GM18517 (cell line): ENCODE measurements around the gene CARMIL1.

Experiments used
- ATAC-seq: cut with Tn5 transposase; IDR thresholded peaks from one replicate; pipeline ENCODE4 v1.9.1; 2021; ENCODE audit warnings: mild to moderate bottlenecking, moderate library complexity; ENCODE audit not compliant: unreplicated experiment

The CARMIL1 gene

DNA sequence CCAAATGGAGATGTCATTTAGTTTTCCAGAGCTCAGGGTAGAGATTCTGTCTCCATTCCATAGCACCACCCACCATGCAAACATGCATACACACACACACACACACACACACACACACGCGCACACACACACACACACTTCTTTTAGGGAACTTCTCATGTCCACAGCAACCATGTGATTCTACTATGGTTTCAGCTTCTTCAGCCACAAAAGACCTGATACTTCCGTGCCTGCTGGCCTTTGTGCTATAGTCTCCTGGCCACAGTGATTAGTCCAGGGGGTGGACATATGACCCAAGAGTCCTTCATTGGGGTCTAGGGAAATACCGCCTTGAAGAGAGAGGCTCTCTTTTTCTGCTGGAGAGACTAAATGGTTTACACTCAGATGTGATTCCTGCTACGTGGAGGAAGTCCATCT is 53.5 kb downstream of the CARMIL1 start:
- no peak for ATAC-seq

DNA sequence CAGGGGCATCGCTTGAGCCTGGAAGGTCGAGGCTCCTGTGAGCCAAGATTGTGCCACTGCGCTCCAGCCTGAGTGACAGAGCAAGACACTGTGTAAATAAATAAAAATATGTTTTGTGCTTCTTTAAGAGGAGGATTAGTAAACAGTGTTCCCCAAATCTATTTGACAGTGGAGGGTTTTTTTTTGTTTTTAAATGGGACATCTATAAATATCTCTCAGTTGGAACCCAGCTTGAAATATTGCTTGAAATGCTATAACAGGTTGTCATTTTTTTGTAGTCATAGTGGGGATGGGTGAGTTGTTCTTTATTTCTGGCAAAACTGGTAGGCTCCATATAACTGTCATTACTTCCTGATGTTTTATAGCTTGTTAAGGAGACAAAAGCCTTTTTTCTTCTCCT is 54.3 kb downstream of the CARMIL1 start:
- no peak for ATAC-seq

DNA sequence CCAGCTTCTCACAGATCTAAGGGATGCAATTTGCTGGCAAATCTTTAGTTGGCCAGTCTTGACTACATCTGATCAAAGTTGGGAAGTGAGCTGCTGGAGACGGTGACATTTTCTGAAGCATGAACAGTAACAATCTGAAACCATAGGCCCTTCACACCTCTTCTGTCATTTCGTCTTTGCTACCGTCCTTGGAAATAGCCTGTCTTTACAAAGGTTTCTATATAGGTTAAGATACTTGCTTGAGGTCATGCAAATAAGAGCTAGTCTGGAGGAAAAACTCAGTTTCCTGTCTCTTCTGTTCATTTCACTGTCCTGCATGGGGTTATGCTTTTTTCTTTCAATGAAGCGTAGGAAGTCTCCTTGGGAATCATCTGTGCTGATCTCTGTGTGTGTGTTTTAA is 55.6 kb downstream of the CARMIL1 start:
- ATAC-seq: peak; percentile 83

DNA sequence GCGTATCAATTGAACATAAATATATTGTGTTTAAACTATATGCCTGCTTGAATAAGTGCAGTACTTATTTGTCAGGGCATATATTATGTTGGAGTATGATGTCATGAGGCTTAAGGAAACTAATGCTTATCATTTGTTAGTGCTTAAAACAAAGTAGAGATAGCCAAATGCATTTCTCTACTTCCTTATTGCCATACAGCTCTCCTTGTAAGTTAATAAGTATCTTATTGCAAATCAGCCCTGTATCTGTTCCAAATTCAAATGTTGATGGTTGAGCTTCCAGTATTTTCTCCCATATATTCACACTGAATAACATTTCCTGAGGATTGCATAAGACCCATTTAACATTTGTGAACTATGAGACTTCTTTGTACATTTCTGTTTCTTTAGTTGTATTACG is 57.8 kb downstream of the CARMIL1 start:
- ATAC-seq: no peak

DNA sequence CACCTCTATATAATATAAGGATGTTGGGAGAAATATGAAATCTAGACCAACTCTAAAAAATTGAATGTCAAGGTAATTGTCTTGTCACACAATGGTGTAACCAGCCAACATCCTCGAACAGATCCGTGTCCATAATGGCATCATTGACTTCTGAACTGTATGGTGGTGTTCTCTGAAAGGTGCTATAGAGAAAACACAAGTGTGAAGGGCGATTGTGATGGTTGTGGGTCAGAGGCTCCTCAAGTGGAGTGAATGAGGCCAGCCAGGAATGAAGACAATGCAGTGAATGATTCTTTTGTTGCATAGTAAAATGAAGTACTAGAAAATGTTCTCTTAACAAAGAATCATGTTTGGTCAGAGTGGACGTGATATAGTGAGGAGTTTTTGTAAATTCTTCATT is 58.3 kb downstream of the CARMIL1 start:
- ATAC-seq: no peak

DNA sequence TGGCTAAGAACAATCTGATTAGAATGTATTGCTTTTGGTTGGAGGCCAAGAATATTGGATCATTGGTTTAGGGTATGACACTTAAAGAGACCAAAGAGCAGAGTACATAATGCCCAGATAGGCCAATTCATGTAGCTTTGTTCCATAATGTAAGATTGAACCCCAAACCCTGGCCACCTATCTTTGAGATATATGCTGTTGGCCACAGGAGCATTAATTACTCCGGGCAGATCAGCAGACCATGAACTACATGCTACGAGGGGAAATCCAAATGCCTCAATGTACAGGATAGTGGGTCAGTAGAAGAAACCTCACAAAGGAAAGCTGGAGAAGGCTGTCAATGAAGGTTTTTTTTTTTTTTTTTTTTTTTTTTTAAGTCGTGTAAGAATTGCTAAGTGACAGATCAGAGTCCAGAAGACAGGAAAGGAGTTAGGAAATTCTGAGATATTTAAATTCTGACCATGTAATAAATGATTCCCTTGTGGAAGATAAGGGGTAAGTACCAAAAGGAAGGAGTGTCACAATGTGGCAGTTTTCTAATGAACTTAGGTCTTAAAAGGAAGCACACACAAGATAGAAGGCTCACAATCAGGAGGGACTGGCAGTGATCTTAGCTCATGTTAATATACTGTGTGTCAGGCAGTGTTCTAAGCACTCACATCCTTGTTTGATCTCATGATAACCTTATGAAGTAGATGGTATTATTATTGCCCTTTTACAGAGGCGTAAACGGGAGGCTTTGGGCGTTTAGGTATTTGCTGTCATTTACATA is 61.4 kb downstream of the CARMIL1 start:
- ATAC-seq: no peak

DNA sequence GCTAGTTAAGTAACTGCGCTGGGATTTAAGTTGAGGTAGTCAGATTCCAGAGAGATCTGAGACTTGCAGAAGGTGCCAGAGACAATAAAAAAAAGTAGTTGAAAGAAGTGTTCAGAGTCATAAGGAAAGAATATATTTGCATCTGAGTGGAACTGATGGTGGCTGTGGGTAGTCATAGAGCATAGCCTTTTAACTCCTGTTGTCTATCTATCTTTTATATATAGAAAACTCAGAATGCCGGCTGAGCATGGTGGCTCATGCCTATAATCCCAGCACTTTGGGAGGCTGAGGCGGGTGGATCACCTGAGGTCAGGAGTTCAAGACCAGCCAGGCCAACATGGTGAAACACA is 62.0 kb downstream of the CARMIL1 start:
- ATAC-seq: no peak

DNA sequence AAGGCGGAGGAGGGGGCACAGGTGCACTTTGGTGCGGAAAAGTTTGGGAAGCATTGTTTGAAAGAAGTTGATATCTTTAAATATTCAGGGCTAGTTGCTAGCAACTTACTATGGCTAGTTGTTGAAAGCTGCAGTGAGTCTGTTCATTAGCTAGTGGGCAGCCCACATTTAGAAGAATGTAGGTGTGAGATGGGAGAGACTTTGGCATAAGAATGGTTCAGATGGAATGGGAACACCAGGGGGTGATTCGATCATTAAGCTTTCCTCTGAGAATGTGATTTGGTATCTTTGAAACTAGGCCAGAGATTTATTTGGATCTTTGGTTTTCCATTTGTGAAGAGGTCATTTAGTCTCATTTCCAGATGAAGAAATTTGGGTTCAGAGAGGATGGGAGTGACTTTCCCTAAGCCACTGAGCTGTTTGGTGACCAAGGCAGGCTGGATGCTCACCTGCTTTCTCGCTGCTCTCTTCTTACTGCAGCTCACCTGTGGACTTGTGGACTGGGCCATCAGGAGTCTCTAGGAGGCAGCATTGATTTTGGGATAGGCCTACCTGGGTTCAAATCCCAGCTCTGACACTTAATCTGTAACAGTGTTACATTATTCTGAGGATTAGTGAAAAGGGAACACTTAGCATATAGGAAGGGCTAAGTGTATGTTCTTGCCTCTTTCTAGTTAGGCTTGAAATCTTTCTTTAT is 62.9 kb downstream of the CARMIL1 start:
- no peak for ATAC-seq

DNA sequence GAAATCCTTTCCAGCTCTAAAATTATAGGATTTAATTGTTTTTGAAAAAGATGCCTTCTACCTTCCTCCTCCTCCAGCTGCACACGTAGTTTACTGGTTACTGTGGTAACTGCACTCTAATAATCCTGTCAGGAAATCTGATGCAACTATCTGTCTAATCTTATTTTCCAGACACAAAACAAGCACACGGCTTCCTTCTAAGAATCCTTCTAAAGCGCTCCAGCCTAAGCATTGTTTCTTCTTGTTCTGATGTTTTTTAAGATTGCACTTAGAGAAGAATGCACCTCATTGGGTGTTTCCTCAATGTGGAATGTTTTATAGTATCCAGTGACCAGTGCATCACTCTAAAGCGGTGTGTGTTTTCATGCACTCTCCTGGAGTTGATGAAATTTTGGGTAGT is 63.6 kb downstream of the CARMIL1 start:
- no peak for ATAC-seq

DNA sequence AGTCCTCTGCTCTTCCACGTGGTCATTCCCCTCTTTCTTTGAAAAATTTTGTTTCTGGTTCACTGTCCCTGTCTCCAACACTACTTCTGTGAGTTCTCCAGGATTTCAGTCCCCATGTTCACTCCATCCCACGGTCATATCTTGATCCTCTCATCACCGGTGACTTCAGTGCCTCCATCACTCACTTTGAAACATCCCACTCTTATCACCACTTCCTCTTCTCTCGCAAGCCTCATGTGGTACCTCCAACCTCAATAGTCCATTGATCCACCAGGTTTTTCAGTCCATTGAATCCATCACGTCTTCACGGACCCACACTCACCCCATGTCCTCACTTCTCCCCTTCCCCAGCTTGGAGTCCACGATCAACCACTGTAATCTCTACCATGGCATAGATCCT is 64.8 kb downstream of the CARMIL1 start:
- ATAC-seq: no peak

DNA sequence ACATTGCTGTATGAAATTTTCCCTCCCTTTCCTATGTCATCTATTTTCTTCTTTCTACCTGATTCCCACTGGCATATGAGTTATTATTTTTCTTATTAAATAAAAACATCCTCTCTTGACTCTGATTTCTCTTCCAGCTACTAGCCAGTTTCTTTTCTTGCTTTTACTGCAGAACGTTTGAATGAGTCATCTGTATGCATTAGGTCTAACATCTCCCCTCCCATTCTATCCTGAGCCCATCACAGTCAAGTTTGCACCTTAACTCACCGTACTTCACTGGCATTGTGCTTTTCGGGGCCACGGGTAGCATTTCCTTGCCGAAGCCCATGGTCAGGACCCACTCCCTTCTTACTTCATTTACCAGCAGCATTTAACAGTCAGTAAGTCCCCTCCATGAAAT is 65.7 kb downstream of the CARMIL1 start:
- ATAC-seq: no peak

DNA sequence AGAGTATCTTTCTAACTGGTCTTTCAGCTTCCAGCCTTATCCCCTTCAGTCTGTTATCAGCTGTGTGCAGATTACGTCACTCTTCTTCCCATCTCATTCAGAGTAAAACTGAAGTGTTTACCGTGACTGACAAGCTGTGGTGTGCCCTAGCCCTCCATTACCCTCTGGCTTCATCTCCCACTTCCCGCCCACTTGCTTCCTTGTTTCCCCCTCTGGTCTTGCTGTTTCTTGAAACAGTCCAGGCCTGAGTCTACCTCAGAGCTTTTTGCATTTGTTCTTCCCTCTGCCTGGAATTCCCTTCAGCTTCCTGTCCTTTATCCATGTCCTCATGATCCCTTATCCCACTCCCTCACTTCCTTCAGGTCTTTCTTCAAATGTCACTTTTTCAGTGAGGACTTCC is 66.9 kb downstream of the CARMIL1 start:
- ATAC-seq: no peak

DNA sequence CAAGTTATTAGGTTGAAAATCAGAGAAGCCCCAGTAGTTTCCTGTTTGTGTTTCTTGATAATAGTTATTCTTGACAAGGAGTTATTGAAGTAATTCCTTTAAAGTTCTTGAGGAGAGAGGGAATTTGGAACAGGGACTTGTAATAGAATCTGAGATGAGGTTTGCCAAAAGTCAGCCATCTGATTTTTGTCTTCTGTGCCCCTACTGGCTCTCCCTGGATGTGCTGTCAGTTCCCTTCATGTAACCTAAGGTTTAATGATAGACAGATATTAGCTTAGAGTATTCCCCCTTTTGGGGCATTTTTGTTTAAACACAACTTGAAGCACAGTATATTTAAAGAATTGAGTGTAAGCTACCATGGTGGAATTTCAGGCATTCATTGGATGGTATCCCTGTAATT is 71.4 kb downstream of the CARMIL1 start:
- ATAC-seq: no peak

DNA sequence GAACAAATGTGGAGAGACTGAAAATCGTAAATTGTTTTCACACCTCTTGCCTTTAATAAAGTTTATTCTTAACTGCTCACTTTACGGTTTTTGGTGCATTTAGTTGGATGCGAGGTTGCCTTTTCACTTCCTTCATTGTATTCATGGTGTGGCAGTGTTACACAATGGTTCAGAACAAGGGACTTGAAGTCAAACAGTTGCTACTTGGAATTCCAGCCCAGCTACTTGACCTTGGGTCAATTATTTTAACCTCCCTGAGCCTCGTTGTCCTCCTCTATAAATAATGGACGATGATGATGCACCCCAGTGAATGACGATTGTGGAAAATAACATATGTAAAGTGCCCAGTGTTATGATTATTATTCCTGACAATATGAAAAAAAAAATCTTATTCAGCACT is 72.3 kb downstream of the CARMIL1 start:
- ATAC-seq: no peak

DNA sequence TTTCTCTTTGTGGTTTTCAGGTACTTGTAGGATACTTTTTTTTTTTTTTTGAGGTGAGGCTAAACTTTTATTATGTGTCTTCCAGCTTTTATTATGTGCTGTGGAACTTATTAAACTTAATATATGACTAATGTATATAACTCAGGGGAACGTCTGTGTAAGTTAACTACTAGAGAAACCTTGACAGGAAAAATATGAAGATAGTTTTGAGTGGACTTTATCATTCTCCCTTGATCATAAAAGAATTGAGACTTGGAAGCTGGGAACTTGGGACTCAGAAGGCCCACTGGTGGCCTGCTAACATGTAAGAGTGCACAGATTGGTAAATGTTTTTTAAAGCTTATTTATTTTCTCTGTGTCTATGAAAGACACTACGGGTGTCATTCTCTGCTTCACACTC is 73.1 kb downstream of the CARMIL1 start:
- ATAC-seq: no peak

DNA sequence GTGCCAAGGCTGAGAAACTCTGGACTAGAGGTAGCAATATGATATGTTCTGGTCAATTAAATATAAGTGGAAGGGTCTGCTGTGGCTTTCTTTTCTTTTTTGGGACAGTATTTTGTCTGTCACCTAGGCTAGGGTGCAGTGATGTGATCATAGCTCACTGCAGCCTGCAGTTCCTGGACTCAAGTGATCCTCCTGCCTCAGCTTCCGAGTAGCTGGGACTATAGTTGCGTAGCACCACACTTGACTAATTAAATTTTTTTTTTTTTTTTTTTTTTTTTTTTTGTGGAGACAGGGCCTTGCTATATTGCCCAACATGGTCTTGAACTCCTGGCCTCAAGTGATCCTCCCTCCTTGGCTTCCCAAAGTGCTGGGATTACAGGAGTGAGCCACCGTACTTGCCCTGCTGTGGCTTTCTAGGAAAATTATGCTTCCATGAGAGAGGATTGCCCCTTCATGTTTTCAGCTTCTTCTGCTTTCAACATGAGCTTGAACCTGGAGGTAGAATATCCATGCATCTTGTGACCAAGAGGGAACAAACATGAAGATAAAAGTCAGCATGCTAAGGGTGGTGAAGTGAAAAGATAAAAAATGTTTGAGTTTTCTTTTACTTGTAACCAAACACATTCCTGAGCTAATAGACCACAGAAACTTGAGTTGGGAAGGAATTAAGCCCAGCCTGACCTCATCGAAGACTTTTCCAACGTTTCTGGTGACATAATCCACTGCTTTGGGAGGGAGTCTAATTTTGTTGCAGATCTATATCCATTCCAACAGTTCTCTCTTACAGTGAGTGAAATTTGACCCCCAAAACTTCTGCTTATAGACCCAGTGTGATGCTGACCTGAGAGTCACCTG is 75.1 kb downstream of the CARMIL1 start:
- ATAC-seq: no peak

DNA sequence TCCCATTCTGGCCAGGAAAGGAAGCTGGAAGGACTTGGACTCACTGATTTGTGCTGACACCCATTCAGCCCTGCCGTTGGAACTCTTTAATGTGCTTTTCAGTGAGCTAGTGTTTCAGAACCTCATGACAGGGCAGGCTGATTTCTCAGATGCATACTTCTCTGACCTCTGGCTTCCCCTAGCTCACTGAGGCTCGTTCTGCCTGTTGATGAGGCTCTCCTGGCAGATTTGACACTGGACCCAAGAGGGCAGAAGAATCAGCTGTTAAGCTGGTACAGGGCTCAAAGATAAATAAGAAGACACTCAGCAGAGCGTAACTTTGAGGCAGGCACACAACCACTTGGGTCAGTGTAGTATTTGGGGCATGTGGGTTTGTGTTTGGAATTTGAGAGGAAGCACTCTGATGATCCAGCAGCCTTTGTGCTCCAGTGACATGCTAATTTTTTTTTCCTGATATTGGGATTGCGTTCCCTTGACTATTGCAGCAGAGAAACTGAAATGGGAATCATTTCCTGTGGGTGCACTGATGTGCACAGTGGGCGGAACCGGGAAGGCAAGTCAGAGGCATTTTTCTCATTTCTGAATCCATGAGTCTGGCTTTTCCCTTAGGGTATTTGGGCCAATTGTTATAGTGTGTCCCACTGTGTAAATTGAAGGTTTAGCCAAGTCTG is 80.2 kb downstream of the CARMIL1 start:
- ATAC-seq: no peak

DNA sequence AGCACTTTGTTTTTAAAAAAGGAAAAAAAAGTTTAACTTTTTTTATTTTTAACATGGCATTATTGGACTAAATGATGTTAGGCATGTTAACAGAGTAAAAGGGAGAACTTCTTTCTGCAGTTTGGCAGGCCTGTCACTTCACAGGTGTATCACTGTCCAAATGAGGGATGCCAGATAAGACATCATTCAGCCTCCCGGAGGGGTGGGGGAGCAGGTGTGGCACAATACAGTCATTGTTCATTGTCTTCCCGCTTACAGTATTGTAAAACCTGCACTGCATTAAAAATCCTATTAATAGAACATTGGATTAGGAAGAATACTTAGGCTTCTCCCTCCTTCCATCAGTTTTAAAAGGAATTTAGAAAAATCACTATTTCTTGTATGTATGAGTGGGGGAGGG is 80.7 kb downstream of the CARMIL1 start:
- ATAC-seq: no peak

DNA sequence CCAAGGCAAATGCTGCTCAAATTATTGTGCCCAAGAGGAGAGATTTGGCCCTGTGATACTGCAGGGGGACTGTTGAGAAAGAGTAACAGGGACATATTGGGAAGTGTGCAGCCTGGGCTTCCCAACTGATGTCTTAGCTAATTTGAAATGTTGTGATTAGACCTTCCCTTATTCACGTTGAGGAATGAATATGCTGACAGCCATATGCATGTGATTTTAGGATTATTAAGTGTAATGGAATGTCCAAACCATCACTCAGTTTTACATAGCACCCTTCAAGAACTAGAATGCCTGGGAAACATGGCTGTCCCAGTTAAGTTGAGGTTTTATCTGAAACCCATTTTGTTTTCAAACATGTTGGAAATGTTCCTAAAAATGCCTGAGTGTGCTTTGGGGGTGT is 81.4 kb downstream of the CARMIL1 start:
- ATAC-seq: no peak

DNA sequence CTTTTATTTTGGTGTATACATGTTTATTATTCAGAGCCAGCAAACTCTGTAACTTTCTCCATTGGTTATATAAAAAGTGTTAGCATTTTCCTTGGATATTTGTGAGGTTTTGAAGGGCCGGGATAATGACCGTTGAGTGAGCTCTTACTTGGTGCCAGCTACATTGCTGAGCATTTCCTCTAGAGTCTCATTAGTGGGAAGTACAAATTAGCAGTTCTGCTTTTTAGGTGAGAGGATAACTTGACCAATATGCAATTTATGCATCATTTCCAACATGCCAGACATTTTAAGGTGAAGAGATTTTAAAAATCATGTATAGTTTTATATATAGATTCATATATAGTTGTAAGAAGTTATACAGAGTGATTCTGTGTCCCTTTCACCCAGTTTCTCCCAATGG is 84.3 kb downstream of the CARMIL1 start:
- ATAC-seq: no peak

DNA sequence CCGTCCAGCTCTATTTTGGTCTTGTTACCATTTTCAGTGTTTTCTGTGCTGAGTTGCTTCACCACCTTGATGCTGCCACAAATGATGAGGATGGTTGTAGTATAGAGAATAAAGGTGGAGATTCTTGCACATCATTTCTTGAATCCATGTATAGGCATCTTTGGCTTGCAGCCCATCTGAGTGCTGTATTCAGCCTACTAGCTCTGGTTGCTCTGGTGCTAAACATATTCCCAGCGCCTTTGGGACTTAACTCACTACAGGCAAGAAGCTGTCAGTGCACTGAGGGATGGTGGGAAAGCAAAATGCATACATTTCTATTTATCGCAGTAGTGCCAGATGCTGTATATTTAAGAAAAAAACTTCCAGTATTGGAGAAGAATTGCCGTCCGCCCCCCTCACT is 86.0 kb downstream of the CARMIL1 start:
- no peak for ATAC-seq
